Fibroblast of skin of back (primary cell): ENCODE measurements around the gene ADRA2C. TPM values are rescaled to one million over a fixed set of nuclear protein-coding genes. Genes with fewer than 3 reads are reported as not detected.

Source experiments
- DNase-seq: peaks from one replicate; pipeline ENCODE4 v3.0.0-alpha.2; 2013
- polyA plus RNA-seq, 2 experiments: library from polyadenylated mRNA; unstranded; fragments of 120-200 nt; gene quantifications; one replicate each; pipeline ENCODE4 v1.2.1, GENCODE V29; 2013; ENCODE audit not compliant: insufficient read length in 2 of 2

ADRA2C gene
- polyA plus RNA-seq (2013, experiment 1 of 2; ENCODE audit: insufficient read length): 1.9 TPM
- 2.3 TPM for polyA plus RNA-seq (2013, experiment 2 of 2; ENCODE audit: insufficient read length)

GRCh38 chr4:3766036-3766784, at the start of gene ADRA2C:
Gene ADRA2C (plus strand): TSS chr4:3766385. CDS start chr4:3766607, 222 bp downstream.
- DNase-seq: no peak

- no peak for DNase-seq
Observed at GRCh38 chr4:3716631-3717235, 49.5 kb upstream of the ADRA2C start.

- no peak for DNase-seq
Observed at GRCh38 chr4:3717241-3717640, 48.9 kb upstream of the ADRA2C start.

- no peak for DNase-seq
Observed at GRCh38 chr4:3718462-3718861, 47.7 kb upstream of the ADRA2C start.

- DNase-seq: no peak
Observed at GRCh38 chr4:3719191-3719590, 47.0 kb upstream of the ADRA2C start.

GRCh38 chr4:3719836-3720235, 46.3 kb upstream of the ADRA2C start:
- no peak for DNase-seq

- DNase-seq: no peak
Observed at GRCh38 chr4:3720466-3720865, 45.7 kb upstream of the ADRA2C start.

GRCh38 chr4:3721186-3721585, 45.0 kb upstream of the ADRA2C start:
- DNase-seq: no peak

GRCh38 chr4:3721627-3722026, 44.6 kb upstream of the ADRA2C start:
- DNase-seq: no peak

GRCh38 chr4:3722446-3723231, 43.5 kb upstream of the ADRA2C start:
- DNase-seq: no peak

- DNase-seq: no peak
Observed at GRCh38 chr4:3723232-3723642, 42.9 kb upstream of the ADRA2C start.

GRCh38 chr4:3724319-3725231, 41.6 kb upstream of the ADRA2C start:
- DNase-seq: no peak

- no peak for DNase-seq
Observed at GRCh38 chr4:3725936-3726870, 40.0 kb upstream of the ADRA2C start.

GRCh38 chr4:3727847-3728469, 38.2 kb upstream of the ADRA2C start:
- DNase-seq: no peak

- peak; percentile 59 for DNase-seq
Observed at GRCh38 chr4:3729188-3729881, 36.9 kb upstream of the ADRA2C start.

GRCh38 chr4:3729882-3730226, 36.3 kb upstream of the ADRA2C start:
- no peak for DNase-seq

GRCh38 chr4:3730422-3731190, 35.6 kb upstream of the ADRA2C start:
- DNase-seq: no peak

GRCh38 chr4:3732076-3733028, 33.8 kb upstream of the ADRA2C start:
- no peak for DNase-seq
